H1 (cell line): Measurements from ENCODE around the gene SEC24C. TPM values are rescaled to one million over a fixed set of nuclear protein-coding genes. Genes with fewer than 3 reads are reported as not detected.

ENCODE experiments used
- CTCF ChIA-PET: fragments of 300-600 bp; sonication (Branson Sonifier 250); formaldehyde crosslinking; loops from one replicate; lab custom pipeline; 2021; ENCODE audit not compliant: partially characterized antibody; lab: Charles Lee
- POLR2A ChIA-PET: fragments of 300-600 bp; sonication (Branson Sonifier 250); formaldehyde crosslinking; loops from one replicate; lab custom pipeline; 2021; ENCODE audit warnings: inconsistent platforms; ENCODE audit not compliant: partially characterized antibody; lab: Charles Lee
- DNase-seq, 2 experiments: peaks; one replicate each; pipeline versions ENCODE4 v3.0.0 to v3.0.0-alpha.2; 2010 to 2022; ENCODE audit warnings: low spot score in 2 of 2, low read depth in 1 of 2, mixed read lengths in 1 of 2
- FAIRE-seq: peaks from 2 replicates; lab custom pipeline; 2011; peaks lifted over from hg19 to GRCh38; lab: Jason Lieb, UNC
- H2AFZ ChIP-seq: 2 replicates; pipeline ENCODE4 v1.8.1; 2012; ENCODE audit warnings: low read length, inconsistent platforms
- H2AK5ac ChIP-seq: 2 replicates; pipeline ENCODE4 v1.6.1; 2013; ENCODE audit warnings: low read depth, low read length
- H2BK120ac ChIP-seq: replicated peaks from 2 replicates; pipeline ENCODE3; 2013; ENCODE audit warnings: low read depth, low read length, inconsistent platforms
- H2BK12ac ChIP-seq: 2 replicates; pipeline ENCODE4 v1.6.1; 2013; ENCODE audit warnings: low read depth, low read length
- H2BK15ac ChIP-seq: 2 replicates; pipeline ENCODE4 v1.6.1; 2013; ENCODE audit warnings: low read length
- H2BK20ac ChIP-seq: 2 replicates; pipeline ENCODE4 v1.6.1; 2013; ENCODE audit warnings: low read length
- H2BK5ac ChIP-seq: 2 replicates; pipeline ENCODE4 v1.6.1; 2013; ENCODE audit warnings: low read depth, low read length
- H3K14ac ChIP-seq: 2 replicates; pipeline ENCODE4 v1.6.1; 2013; ENCODE audit warnings: inconsistent platforms; ENCODE audit not compliant: insufficient read length
- H3K18ac ChIP-seq: 2 replicates; pipeline ENCODE4 v1.6.1; 2013; ENCODE audit warnings: low read length; ENCODE audit errors: extremely low read depth
- H3K23ac ChIP-seq: 2 replicates; pipeline ENCODE4 v1.6.1; 2013; ENCODE audit warnings: inconsistent platforms; ENCODE audit not compliant: insufficient read length
- H3K23me2 ChIP-seq: 2 replicates; pipeline ENCODE4 v1.6.1; 2013; ENCODE audit warnings: low read depth, low read length
- H3K27ac ChIP-seq: 2 replicates; pipeline ENCODE4 v1.6.1; 2011; ENCODE audit warnings: low read depth, low read length, inconsistent platforms
- H3K27me3 ChIP-seq, 4 experiments: replicated peaks in 1 of 4; 1 replicate in 1 of 4; 2 replicates in 3 of 4; pipeline versions ENCODE4 v1.6.1 to v1.8.1; 2011 to 2013; ENCODE audit warnings: low read length in 3 of 4, mild to moderate bottlenecking in 3 of 4, inconsistent platforms in 2 of 4, mixed read lengths in 2 of 4, moderate library complexity in 1 of 4; ENCODE audit not compliant: control insufficient read depth in 3 of 4, insufficient read depth in 3 of 4; ENCODE audit errors: extremely low read depth in 1 of 4
- H3K36me3 ChIP-seq, 4 experiments: 2 replicates each; pipeline versions ENCODE4 v1.6.1 to v1.8.1; 2011 to 2013; ENCODE audit warnings: mild to moderate bottlenecking in 4 of 4, low read length in 3 of 4, moderate library complexity in 2 of 4, control low read depth in 1 of 4, inconsistent platforms in 1 of 4; ENCODE audit not compliant: insufficient read depth in 4 of 4, control insufficient read depth in 2 of 4
- H3K4ac ChIP-seq: replicated peaks from 2 replicates; pipeline ENCODE3; 2013; ENCODE audit warnings: low read length, low read depth, mixed read lengths, inconsistent platforms; ENCODE audit not compliant: insufficient read length
- H3K4me1 ChIP-seq, 4 experiments: replicated peaks in 1 of 4; 1 replicate in 1 of 4; 2 replicates in 3 of 4; pipeline versions ENCODE4 v1.6.1 to v1.8.1; 2011 to 2013; ENCODE audit warnings: low read length in 3 of 4, inconsistent platforms in 2 of 4, mixed read lengths in 1 of 4; ENCODE audit not compliant: insufficient read depth in 4 of 4, control insufficient read depth in 3 of 4
- H3K4me2 ChIP-seq, 2 experiments: 2 replicates each; pipeline versions ENCODE4 v1.6.1 to v1.8.1; 2011 to 2013; ENCODE audit warnings: low read depth in 2 of 2, low read length in 2 of 2, control low read depth in 1 of 2, inconsistent platforms in 1 of 2, mild to moderate bottlenecking in 1 of 2; ENCODE audit not compliant: insufficient read depth in 1 of 2
- H3K4me3 ChIP-seq, 4 experiments: fragments of 200-600, 300-600 bp in 1 of 4; sonication (generic), shearing (Covaris generic), sonication (Bioruptor Twin) in 1 of 4; 2 replicates each; pipeline versions ENCODE4 v1.5.1 to v1.8.1; 2011 to 2016; ENCODE audit warnings: low read length in 4 of 4, low read depth in 3 of 4, control low read depth in 2 of 4, inconsistent platforms in 2 of 4, mild to moderate bottlenecking in 2 of 4, mixed read lengths in 1 of 4, moderate library complexity in 1 of 4; ENCODE audit not compliant: insufficient read depth in 2 of 4; ENCODE audit errors: extremely low read depth in 1 of 4
- H3K56ac ChIP-seq: replicated peaks from 2 replicates; pipeline ENCODE3; 2013; ENCODE audit warnings: low read depth, mild to moderate bottlenecking, mixed read lengths, low read length, inconsistent platforms; ENCODE audit not compliant: insufficient read length
- H3K79me1 ChIP-seq: 2 replicates; pipeline ENCODE4 v1.6.1; 2013; ENCODE audit warnings: low read depth, low read length, control low read depth
- H3K79me2 ChIP-seq, 2 experiments: 2 replicates each; pipeline versions ENCODE4 v1.6.1 to v1.8.1; 2012 to 2013; ENCODE audit warnings: low read length in 2 of 2, mild to moderate bottlenecking in 2 of 2, inconsistent platforms in 1 of 2; ENCODE audit not compliant: insufficient read depth in 2 of 2, control insufficient read depth in 1 of 2
- H3K9ac ChIP-seq, 4 experiments: replicated peaks in 1 of 4; 1 replicate in 1 of 4; 2 replicates in 3 of 4; pipeline versions ENCODE4 v1.6.1 to v1.8.1; 2011 to 2013; ENCODE audit warnings: low read depth in 3 of 4, low read length in 3 of 4, control low read depth in 2 of 4, mild to moderate bottlenecking in 2 of 4, moderate library complexity in 2 of 4, inconsistent platforms in 1 of 4; ENCODE audit errors: extremely low read depth in 1 of 4
- H3K9me3 ChIP-seq, 2 experiments: 2 replicates each; pipeline versions ENCODE4 v1.6.1 to v1.8.1; 2012 to 2013; ENCODE audit warnings: mild to moderate bottlenecking in 2 of 2, moderate library complexity in 2 of 2, control low read depth in 1 of 2, inconsistent platforms in 1 of 2, low read depth in 1 of 2, low read length in 1 of 2, mixed read lengths in 1 of 2; ENCODE audit not compliant: insufficient read depth in 2 of 2
- H4K20me1 ChIP-seq, 2 experiments: replicated peaks in 1 of 2; 2 replicates each; pipeline versions ENCODE3 to v1.8.1; 2011 to 2013; ENCODE audit warnings: inconsistent platforms in 2 of 2, low read length in 2 of 2, mild to moderate bottlenecking in 1 of 2; ENCODE audit not compliant: insufficient read depth in 2 of 2, control insufficient read depth in 1 of 2
- H4K5ac ChIP-seq: 2 replicates; pipeline ENCODE4 v1.6.1; 2013; ENCODE audit warnings: low read length, low read depth, mixed read lengths, inconsistent platforms; ENCODE audit not compliant: insufficient read length
- H4K8ac ChIP-seq: 2 replicates; pipeline ENCODE4 v1.8.0; 2013; ENCODE audit warnings: mild to moderate bottlenecking, moderate library complexity, low read length, inconsistent platforms; ENCODE audit not compliant: insufficient read depth; ENCODE audit errors: extremely low read depth
- H4K91ac ChIP-seq: replicated peaks from 2 replicates; pipeline ENCODE3; 2013; ENCODE audit warnings: low read length, mixed read lengths, inconsistent platforms; ENCODE audit not compliant: insufficient read length
- BCL11A ChIP-seq, 2 experiments: IDR thresholded peaks; one replicate each; pipeline ENCODE4 v1.6.1; 2011; ENCODE audit warnings: low read depth in 2 of 2, low read length in 2 of 2, mild to moderate bottlenecking in 2 of 2
- TAF7 ChIP-seq: optimal IDR thresholded peaks from 2 replicates; pipeline ENCODE3; 2011; ENCODE audit warnings: low read depth, mild to moderate bottlenecking, inconsistent platforms, low read length, moderate library complexity, borderline replicate concordance
- WGBS, 2 experiments: shearing (Covaris generic) in 1 of 2; methylation state at CpG; one replicate each; pipeline versions ENCODE4 v1.1.6 to v1.1.7; 2013 to 2015; ENCODE audit warnings: low lambda C conversion rate in 2 of 2, mixed read lengths in 2 of 2, inconsistent platforms in 1 of 2, low coverage in 1 of 2, missing lambda C conversion rate in 1 of 2; ENCODE audit not compliant: insufficient replicate concordance in 2 of 2, insufficient coverage in 1 of 2, insufficient read length in 1 of 2; ENCODE audit errors: extremely low coverage in 1 of 2, missing lambda C conversion rate in 1 of 2; 5-methylcytosine and 5-hydroxymethylcytosine counted together
- long read RNA-seq, 2 experiments: library from RNA in 1 of 2; library from capped mRNA in 1 of 2; stranded (forward); transcript quantifications; one replicate each; pipeline ENCODE4 v2.0.0, GENCODE V29; 2021; ENCODE audit warnings: inconsistent platforms in 1 of 2
- polyA minus RNA-seq, 3 experiments: library from RNA; depleted of rRNA, polyadenylated mRNA; stranded (reverse); fragments of >200 nt; gene quantifications; 1 replicate in 2 of 3; 2 replicates in 1 of 3; pipeline ENCODE4 v1.2.3, GENCODE V29; 2011
- polyA plus RNA-seq, 7 experiments: library from polyadenylated mRNA; depleted of rRNA in 3 of 7; stranded (reverse) in 5 of 7; unstranded in 2 of 7; fragments of >200 nt in 5 of 7; fragments of 200-250 nt in 2 of 7; gene quantifications; 1 replicate in 5 of 7; 2 replicates in 1 of 7; 4 replicates in 1 of 7; pipeline versions ENCODE4 v1.2.1 to v1.2.3, GENCODE V29; 2011 to 2013; ENCODE audit warnings: missing spikeins in 2 of 7, mixed read lengths in 2 of 7
- total RNA-seq: library from RNA; stranded (reverse); fragmentation: NEBNext Ultra II Directional; extraction: Animal tissue kit (Norgen Biotek cat#: 25700); gene quantifications from 2 replicates; pipeline ENCODE4 v1.2.1, GENCODE V29; 2021

Gene SEC24C, protein sequence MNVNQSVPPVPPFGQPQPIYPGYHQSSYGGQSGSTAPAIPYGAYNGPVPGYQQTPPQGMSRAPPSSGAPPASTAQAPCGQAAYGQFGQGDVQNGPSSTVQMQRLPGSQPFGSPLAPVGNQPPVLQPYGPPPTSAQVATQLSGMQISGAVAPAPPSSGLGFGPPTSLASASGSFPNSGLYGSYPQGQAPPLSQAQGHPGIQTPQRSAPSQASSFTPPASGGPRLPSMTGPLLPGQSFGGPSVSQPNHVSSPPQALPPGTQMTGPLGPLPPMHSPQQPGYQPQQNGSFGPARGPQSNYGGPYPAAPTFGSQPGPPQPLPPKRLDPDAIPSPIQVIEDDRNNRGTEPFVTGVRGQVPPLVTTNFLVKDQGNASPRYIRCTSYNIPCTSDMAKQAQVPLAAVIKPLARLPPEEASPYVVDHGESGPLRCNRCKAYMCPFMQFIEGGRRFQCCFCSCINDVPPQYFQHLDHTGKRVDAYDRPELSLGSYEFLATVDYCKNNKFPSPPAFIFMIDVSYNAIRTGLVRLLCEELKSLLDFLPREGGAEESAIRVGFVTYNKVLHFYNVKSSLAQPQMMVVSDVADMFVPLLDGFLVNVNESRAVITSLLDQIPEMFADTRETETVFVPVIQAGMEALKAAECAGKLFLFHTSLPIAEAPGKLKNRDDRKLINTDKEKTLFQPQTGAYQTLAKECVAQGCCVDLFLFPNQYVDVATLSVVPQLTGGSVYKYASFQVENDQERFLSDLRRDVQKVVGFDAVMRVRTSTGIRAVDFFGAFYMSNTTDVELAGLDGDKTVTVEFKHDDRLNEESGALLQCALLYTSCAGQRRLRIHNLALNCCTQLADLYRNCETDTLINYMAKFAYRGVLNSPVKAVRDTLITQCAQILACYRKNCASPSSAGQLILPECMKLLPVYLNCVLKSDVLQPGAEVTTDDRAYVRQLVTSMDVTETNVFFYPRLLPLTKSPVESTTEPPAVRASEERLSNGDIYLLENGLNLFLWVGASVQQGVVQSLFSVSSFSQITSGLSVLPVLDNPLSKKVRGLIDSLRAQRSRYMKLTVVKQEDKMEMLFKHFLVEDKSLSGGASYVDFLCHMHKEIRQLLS
- total RNA-seq (63.2 and 66.8 TPM in 2 replicates), polyA plus RNA-seq (2011; rRNA removed) (67.4 and 70.4 TPM in 2 replicates), polyA minus RNA-seq (2011; rRNA and poly(A)+ RNA removed) (109 and 123 TPM in 2 replicates)
- 47.5 TPM for polyA plus RNA-seq (2011; cell fraction: cytosol; rRNA removed)
- polyA plus RNA-seq (2011; cell fraction: nucleus; rRNA removed): 93.4 TPM
- 49.9 to 59.0 TPM (median 52.5 TPM) in 4 replicates for polyA plus RNA-seq (2012, experiment 1 of 2)
- polyA plus RNA-seq (2012, experiment 2 of 2): 47.7 TPM
- polyA plus RNA-seq (2013, experiment 1 of 2): 28.8 TPM
- 28.9 TPM for polyA plus RNA-seq (2013, experiment 2 of 2)
- polyA minus RNA-seq (2011; cell fraction: cytosol; rRNA and poly(A)+ RNA removed): 46.1 TPM
- polyA minus RNA-seq (2011; cell fraction: nucleus; rRNA and poly(A)+ RNA removed): 36.8 TPM
- long read RNA-seq, experiment 1, full-length matches to known transcripts: 5 of 63 reads
- long read RNA-seq, experiment 1, partial matches to known transcripts: 48 of 63 reads
- long read RNA-seq, experiment 1, other reads (novel, unspliced or antisense): 10 of 63 reads
- long read RNA-seq, experiment 2, full-length matches to known transcripts: 1 of 21 reads
- long read RNA-seq, experiment 2, partial matches to known transcripts: 4 of 21 reads
- long read RNA-seq, experiment 2, other reads (novel, unspliced or antisense): 16 of 21 reads

DNA sequence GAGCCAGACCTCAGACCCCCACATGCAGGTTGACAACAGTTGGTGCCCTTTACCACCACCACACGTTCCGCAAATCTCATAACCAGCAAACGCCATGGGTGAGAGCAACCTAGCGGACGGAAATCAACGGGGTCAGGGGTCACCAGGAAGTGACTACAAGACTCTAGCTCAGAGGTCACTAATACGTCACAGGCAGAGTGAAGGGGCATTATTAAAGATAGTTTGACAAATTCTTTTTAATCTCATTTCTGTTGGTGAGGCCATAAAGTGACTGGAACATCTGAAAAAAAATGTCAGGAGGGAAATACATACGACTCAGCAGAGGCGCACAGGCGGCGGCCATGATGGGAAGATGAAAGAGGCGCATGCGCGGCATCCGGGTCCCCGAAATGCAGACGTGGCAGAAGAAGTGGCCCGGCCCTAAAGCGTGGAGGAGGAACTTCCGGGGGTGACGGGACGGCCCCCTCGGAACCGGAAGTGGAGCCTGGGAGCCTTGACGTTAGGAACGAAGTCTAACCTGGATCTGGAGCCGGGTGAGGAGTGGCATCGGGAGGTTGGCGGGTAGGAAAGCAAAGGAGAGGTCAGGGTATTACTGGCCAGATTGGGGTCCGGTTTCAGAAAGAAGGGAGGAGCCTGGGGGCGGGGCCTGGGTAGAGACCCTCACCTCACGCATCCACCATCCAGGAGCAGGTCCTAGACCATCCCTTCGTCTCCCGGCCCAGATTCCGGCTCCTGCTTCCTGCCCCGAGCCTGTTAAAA is at the start of gene SEC24C:
SEC24C (plus strand) TSS at position 468 of the 759 bp plus-strand sequence. CDS start 2,461 bp downstream, outside the sequence.
- Histone ChIP-seq H2BK5ac (peak within 1 kb of the TSS; percentile 84), H3K23ac (no peak within 1 kb of the TSS), H3K9me3 (no peaks in the 10 kb centered on the region), H3K18ac (peak within 1 kb of the TSS; percentile 89), H3K79me2 (peaks cover 0 to 18% of the 10 kb centered on the region in 2 experiments; a peak in 2 of 4 replicates), H3K23me2 (peaks cover 3% of the 10 kb centered on the region; the same call in 1 of the 2 replicates), H3K27ac (peak within 1 kb of the TSS; percentile 93), H4K8ac (peak within 1 kb of the TSS; percentile 93; the same call in 1 of the 2 replicates), H4K5ac (peak within 1 kb of the TSS; percentile 81), H3K4me1 (peaks cover 5 to 20% (median 10%) of the 10 kb centered on the region in 4 experiments; a peak in 6 of 7 replicates), H3K4me3 (peak within 1 kb of the TSS; percentile 69 to 92 (median 82)), H3K36me3 (peaks cover 3 to 11% (median 3%) of the 10 kb centered on the region in 4 experiments; a peak in 4 of 8 replicates), H3K79me1 (peaks cover 8% of the 10 kb centered on the region), H2AK5ac (0 out of 2 replicates have a peak within 1 kb of the TSS, but pooled peaks have one; percentile 19), H4K20me1 (no peaks in the 10 kb centered on the region), H2BK120ac (peak within 1 kb of the TSS; percentile 92), H4K91ac (peak within 1 kb of the TSS; percentile 95), H3K56ac (peak within 1 kb of the TSS; percentile 66), H2BK20ac (no peak within 1 kb of the TSS), H3K4me2 (peak within 1 kb of the TSS; percentile 49 to 86), H3K14ac (no peak within 1 kb of the TSS), H2BK12ac (0 out of 2 replicates have a peak within 1 kb of the TSS, but pooled peaks have one; percentile 21), H3K9ac (peak within 1 kb of the TSS; percentile 87 to 93 (median 92)), H2AFZ (peak within 1 kb of the TSS; percentile 68; the same call in 1 of the 2 replicates), H3K4ac (peak within 1 kb of the TSS; percentile 85), H3K27me3 (no peaks in the 10 kb centered on the region), H2BK15ac (0 out of 2 replicates have a peak within 1 kb of the TSS, but pooled peaks have one; percentile 46)
- POLR2A ChIA-PET: interaction anchor here (0.9 to 7.0 kb wide), 20 partner anchors 10 to 491 kb away, joined by 3 to 124 read pairs (median 5); partner anchors contain the start of genes CHCHD1, SYNPO2L and ZSWIM8
- peak; percentile 82 to 95 for DNase-seq
- 2% methylated on average over 36 of the region's 36 CpGs; no CpG with 5 or more reads in 1 of the 2 experiments for WGBS, 2 experiments
- CTCF ChIA-PET: interaction anchor here (1.0 to 1.3 kb wide), 4 partner anchors 13 to 214 kb away, joined by 3 to 5 read pairs (median 4); a partner anchor contains a TSS
- FAIRE-seq: no peak
- TF ChIP-seq TAF7: peak; percentile 80
- no peak for TF ChIP-seq BCL11A (IDR thresholded peaks at IDR 0.05; ENCODE audit: low read depth in 2 of 2, low read length in 2 of 2)
